NCI-H2196 treated with DMSO at 0.1 percent for 48 hours (cell line): ENCODE data around the gene LAPTM5.

Experiments
- DNase-seq: peaks from one replicate; lab custom pipeline; 2025; ENCODE audit not compliant: unreplicated experiment; lab: John Stamatoyannopoulos, UW

Gene LAPTM5

GRCh38 chr1:30683699-30684098, 73.9 kb downstream of the LAPTM5 start:
- DNase-seq = no peak
